A549 (cell line): ENCODE results near the gene ACOT11.

Experiments
- CTCF ChIP-seq: fragments of >200 bp; sonication (Bioruptor Twin); formaldehyde crosslinking; IDR thresholded peaks from 3 replicates; pipeline ENCODE4 v1.5.1; 2016
- HMGXB4 ChIP-seq: fragments of 250-450 bp; sonication (Bioruptor Pico); IDR thresholded peaks from 2 replicates; pipeline ENCODE4 v1.5.0; 2021; ENCODE audit warnings: mild to moderate bottlenecking, moderate library complexity, borderline replicate concordance
- HOXA7 ChIP-seq: fragments of 250-450 bp; sonication (Bioruptor Pico); IDR thresholded peaks from 2 replicates; pipeline ENCODE4 v1.5.0; 2020; ENCODE audit warnings: mild to moderate bottlenecking, moderate library complexity
- JUNB ChIP-seq: fragments of >200 bp; sonication (Bioruptor Twin); formaldehyde crosslinking; IDR thresholded peaks from 2 replicates; pipeline ENCODE4 v1.6.1; 2016
- NR3C1 ChIP-seq: fragments of >200 bp; sonication (Bioruptor Twin); formaldehyde crosslinking; IDR thresholded peaks from 3 replicates; pipeline ENCODE4 v1.6.1; 2017
- POLR2A ChIP-seq: IDR thresholded peaks from 2 replicates; pipeline ENCODE4 v1.6.1; 2012; ENCODE audit warnings: mild to moderate bottlenecking, low read length
- RAD21 ChIP-seq, 2 experiments: fragments of >200 bp in 1 of 2; sonication (Bioruptor Twin) in 1 of 2; formaldehyde crosslinking in 1 of 2; IDR thresholded peaks in 1 of 2; conservative IDR thresholded peaks in 1 of 2; 2 replicates in 1 of 2; 3 replicates in 1 of 2; pipeline ENCODE4 v1.6.1; 2012 to 2018; ENCODE audit warnings: inconsistent platforms in 1 of 2
- USF2 ChIP-seq: fragments of 450-650 bp; IDR thresholded peaks from 2 replicates; pipeline ENCODE4 v1.6.1; 2014; ENCODE audit warnings: antibody characterized with exemption
- ZC3H11A ChIP-seq: fragments of 450-650 bp; IDR thresholded peaks from 2 replicates; pipeline ENCODE4 v1.6.1; 2014; ENCODE audit warnings: antibody characterized with exemption, mild to moderate bottlenecking
- ZNF302 ChIP-seq: fragments of 250-450 bp; sonication (Bioruptor Pico); IDR thresholded peaks from 2 replicates; pipeline ENCODE4 v1.9.0; 2021; ENCODE audit warnings: inconsistent platforms, mild to moderate bottlenecking, moderate library complexity
- TF ChIP-seq, protein P1 (sequence below): fragments of 200-600 bp; sonication (generic); IDR thresholded peaks from 2 replicates; pipeline ENCODE4 v1.6.1; 2016; ENCODE audit warnings: antibody characterized with exemption, mild to moderate bottlenecking, moderate library complexity
- TF ChIP-seq, protein P2 (sequence below): IDR thresholded peaks from 2 replicates; pipeline ENCODE4 v1.6.1; 2012
- TF ChIP-seq, protein P3 (sequence below): fragments of >200 bp; sonication (Bioruptor Twin); formaldehyde crosslinking; IDR thresholded peaks from 2 replicates; pipeline ENCODE4 v1.6.1; 2016

- TF ChIP-seq USF2 (no peak), JUNB (no peak), POLR2A (no peak), NR3C1 (no peak), HMGXB4 (CRISPR knock-in tag) (no peak), CTCF (no peak), ZNF302 (CRISPR knock-in tag) (no peak), ZC3H11A (no peak), RAD21 (conservative IDR thresholded peaks at IDR 0.05 in 1 of 2, IDR thresholded peaks at IDR 0.05 in 1 of 2) (no peak), HOXA7 (CRISPR knock-in tag) (no peak)
- TF ChIP-seq, protein P1, sequence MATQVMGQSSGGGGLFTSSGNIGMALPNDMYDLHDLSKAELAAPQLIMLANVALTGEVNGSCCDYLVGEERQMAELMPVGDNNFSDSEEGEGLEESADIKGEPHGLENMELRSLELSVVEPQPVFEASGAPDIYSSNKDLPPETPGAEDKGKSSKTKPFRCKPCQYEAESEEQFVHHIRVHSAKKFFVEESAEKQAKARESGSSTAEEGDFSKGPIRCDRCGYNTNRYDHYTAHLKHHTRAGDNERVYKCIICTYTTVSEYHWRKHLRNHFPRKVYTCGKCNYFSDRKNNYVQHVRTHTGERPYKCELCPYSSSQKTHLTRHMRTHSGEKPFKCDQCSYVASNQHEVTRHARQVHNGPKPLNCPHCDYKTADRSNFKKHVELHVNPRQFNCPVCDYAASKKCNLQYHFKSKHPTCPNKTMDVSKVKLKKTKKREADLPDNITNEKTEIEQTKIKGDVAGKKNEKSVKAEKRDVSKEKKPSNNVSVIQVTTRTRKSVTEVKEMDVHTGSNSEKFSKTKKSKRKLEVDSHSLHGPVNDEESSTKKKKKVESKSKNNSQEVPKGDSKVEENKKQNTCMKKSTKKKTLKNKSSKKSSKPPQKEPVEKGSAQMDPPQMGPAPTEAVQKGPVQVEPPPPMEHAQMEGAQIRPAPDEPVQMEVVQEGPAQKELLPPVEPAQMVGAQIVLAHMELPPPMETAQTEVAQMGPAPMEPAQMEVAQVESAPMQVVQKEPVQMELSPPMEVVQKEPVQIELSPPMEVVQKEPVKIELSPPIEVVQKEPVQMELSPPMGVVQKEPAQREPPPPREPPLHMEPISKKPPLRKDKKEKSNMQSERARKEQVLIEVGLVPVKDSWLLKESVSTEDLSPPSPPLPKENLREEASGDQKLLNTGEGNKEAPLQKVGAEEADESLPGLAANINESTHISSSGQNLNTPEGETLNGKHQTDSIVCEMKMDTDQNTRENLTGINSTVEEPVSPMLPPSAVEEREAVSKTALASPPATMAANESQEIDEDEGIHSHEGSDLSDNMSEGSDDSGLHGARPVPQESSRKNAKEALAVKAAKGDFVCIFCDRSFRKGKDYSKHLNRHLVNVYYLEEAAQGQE, result no peak
- TF ChIP-seq, protein P2, sequence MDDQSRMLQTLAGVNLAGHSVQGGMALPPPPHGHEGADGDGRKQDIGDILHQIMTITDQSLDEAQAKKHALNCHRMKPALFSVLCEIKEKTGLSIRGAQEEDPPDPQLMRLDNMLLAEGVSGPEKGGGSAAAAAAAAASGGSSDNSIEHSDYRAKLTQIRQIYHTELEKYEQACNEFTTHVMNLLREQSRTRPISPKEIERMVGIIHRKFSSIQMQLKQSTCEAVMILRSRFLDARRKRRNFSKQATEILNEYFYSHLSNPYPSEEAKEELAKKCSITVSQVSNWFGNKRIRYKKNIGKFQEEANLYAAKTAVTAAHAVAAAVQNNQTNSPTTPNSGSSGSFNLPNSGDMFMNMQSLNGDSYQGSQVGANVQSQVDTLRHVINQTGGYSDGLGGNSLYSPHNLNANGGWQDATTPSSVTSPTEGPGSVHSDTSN, result no peak
- TF ChIP-seq, protein P3, sequence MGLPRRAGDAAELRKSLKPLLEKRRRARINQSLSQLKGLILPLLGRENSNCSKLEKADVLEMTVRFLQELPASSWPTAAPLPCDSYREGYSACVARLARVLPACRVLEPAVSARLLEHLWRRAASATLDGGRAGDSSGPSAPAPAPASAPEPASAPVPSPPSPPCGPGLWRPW, result no peak
Measured at GRCh38 chr1:54640361-54640760, 92.3 kb downstream of the ACOT11 start.
